HEK293T (cell line): ENCODE data around the gene GLRX3.
A peak's percentile ranks its signal among the peaks of the same experiment; 100 is the strongest.
"Not testable (repeated sequence)": the region's sequence is repeated elsewhere in the genome, so short reads cannot be mapped to it uniquely, and the experiment has no call there.

Experiments used
- CTCF ChIA-PET: fragments of 350-600 bp; formaldehyde crosslinking; extraction: SDS; loops from one replicate; lab custom pipeline; 2021; ENCODE audit warnings: antibody characterized with exemption, inconsistent platforms; lab: Yijun Ruan, JAX
- POLR2A ChIA-PET: fragments of 350-600 bp; formaldehyde crosslinking; extraction: SDS; loops from one replicate; lab custom pipeline; 2020; ENCODE audit warnings: antibody characterized with exemption, inconsistent platforms; lab: Yijun Ruan, JAX
- DNase-seq: peaks from one replicate; pipeline ENCODE4 v3.0.0; 2012; ENCODE audit warnings: mixed read lengths; ENCODE audit errors: extremely low spot score
- ARNT ChIP-seq: fragments of 450-650 bp; IDR thresholded peaks from 2 replicates; pipeline ENCODE4 v1.6.1; 2017; ENCODE audit warnings: mild to moderate bottlenecking
- BHLHE40 ChIP-seq: fragments of 450-650 bp; IDR thresholded peaks from 2 replicates; pipeline ENCODE4 v1.6.1; 2016; ENCODE audit warnings: mild to moderate bottlenecking, moderate library complexity, borderline replicate concordance
- ELF4 ChIP-seq: fragments of 450-650 bp; IDR thresholded peaks from 2 replicates; pipeline ENCODE4 v1.6.1; 2017; ENCODE audit warnings: antibody characterized with exemption
- FOXA1 ChIP-seq: fragments of 450-650 bp; IDR thresholded peaks from 2 replicates; pipeline ENCODE4 v1.6.1; 2016; ENCODE audit warnings: mild to moderate bottlenecking
- FOXK2 ChIP-seq: fragments of 450-650 bp; IDR thresholded peaks from 2 replicates; pipeline ENCODE4 v1.6.1; 2016; ENCODE audit warnings: mild to moderate bottlenecking
- FOXM1 ChIP-seq: fragments of 450-650 bp; IDR thresholded peaks from 2 replicates; pipeline ENCODE4 v1.6.1; 2017; ENCODE audit warnings: mild to moderate bottlenecking, borderline replicate concordance
- HDGF ChIP-seq: fragments of 450-650 bp; IDR thresholded peaks from 2 replicates; pipeline ENCODE4 v1.6.1; 2017; ENCODE audit warnings: antibody characterized with exemption, borderline replicate concordance
- L3MBTL2 ChIP-seq: fragments of 450-650 bp; conservative IDR thresholded peaks from 2 replicates; pipeline ENCODE4 v1.6.1; 2016; ENCODE audit warnings: mild to moderate bottlenecking
- LEF1 ChIP-seq: fragments of 450-650 bp; IDR thresholded peaks from 2 replicates; pipeline ENCODE4 v1.6.1; 2017; ENCODE audit warnings: mild to moderate bottlenecking, borderline replicate concordance
- NFRKB ChIP-seq: fragments of 450-650 bp; IDR thresholded peaks from 2 replicates; pipeline ENCODE4 v1.6.1; 2016; ENCODE audit warnings: mild to moderate bottlenecking, moderate library complexity
- SP1 ChIP-seq: fragments of 450-650 bp; IDR thresholded peaks from 2 replicates; pipeline ENCODE4 v1.6.1; 2017
- SUZ12 ChIP-seq: fragments of 450-650 bp; IDR thresholded peaks from 2 replicates; pipeline ENCODE4 v1.6.1; 2016; ENCODE audit warnings: mild to moderate bottlenecking
- ZNF384 ChIP-seq: fragments of 450-650 bp; IDR thresholded peaks from 2 replicates; pipeline ENCODE4 v1.6.1; 2016
- TF ChIP-seq, protein P1 (sequence below): fragments of 450-650 bp; IDR thresholded peaks from 2 replicates; pipeline ENCODE4 v1.6.1; 2016

Gene GLRX3

DNA sequence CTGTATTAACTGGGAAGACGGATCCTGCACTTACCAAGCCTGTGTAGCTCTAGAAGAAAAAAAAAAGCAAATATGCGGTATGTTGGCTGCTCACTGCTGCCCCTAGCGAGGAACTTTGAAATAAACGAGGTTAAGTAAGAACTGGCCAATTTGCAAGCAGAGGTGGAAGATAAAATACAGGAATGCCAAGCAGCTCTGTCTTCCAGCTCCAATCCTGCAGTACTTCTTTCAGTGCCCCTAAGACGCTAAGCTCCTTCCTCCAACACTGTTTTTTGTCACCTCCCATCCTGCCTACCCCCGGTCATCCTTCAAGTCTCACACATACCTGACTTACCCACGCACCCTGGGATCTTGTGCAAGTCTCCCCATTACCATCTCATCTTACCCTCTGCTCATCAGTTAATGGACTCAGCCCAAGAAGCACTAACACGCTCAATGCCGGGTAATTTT, 26.4 kb upstream of the GLRX3 start:
- no peak for TF ChIP-seq ELF4
- peak; percentile 97 for TF ChIP-seq ZNF384
- 0 out of 2 replicates have a peak, but pooled peaks have one; percentile 33 for TF ChIP-seq HDGF
- peak; percentile 72 for DNase-seq
- ChIA-PET POLR2A (interaction anchor here (0.6 to 4.0 kb wide), 28 partner anchors 8 to 1841 kb away, joined by 3 to 104 read pairs (median 6); partner anchors contain the start of genes GLRX3 and PPP2R2D), CTCF (interaction anchor here (0.6 to 1.6 kb wide), 13 partner anchors 10 to 1079 kb away, joined by 3 to 6 read pairs (median 4); partner anchors contain the start of gene GLRX3)

DNA sequence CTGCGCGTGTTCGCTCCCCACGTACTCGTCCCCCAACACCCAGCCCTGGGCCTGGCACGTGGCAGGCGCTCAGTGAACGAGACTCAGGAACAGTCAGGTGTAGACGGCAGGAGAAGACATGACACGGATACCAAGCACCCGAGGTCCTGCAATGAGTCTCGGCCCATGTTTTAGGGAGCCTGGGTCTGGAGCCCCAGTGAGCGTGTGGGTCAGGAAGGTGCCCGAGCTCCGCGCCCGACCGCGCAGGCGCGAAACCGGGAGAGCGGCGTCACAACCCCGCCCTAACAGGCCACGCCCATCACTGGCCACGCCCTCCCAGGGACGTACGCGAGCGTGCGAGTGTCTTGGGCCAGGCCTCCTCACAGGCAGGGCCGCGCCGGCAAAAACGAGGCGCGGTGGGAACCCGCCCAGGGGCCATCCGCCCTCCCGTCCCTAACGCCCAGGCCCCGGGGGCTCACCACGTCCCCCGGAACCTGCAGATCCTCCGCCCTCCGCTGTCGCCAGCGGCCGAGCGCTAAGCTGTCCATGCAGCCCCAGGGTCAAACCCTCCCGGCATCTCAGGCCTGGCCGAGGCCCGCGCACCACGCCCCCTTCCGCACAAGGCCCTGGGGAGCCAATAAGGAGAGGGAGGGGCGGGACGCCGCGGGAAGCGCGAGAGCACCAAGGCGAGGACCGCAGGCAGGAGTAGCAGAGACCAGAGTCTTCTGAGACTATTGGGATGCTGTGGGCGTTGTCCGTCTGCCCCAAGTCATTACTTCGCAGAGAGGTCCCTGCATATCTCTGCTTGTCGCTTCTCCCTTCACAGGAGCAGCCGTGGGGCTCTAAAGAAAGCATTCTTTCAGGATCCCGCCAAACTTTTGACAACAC, 25.7 kb upstream of the GLRX3 start, which contains the start of gene C10orf143:
Gene C10orf143 (minus strand): TSS at position 585 of the 867 bp plus-strand sequence. CDS start 58 bp downstream, at position 527.
- CTCF ChIA-PET = interaction anchor here (0.7 to 1.6 kb wide), 11 partner anchors 11 to 1080 kb away, joined by 3 to 6 read pairs (median 4); partner anchors contain the start of gene GLRX3
- POLR2A ChIA-PET = interaction anchor here (0.6 to 4.0 kb wide), 35 partner anchors 9 to 1841 kb away, joined by 3 to 104 read pairs (median 5); partner anchors contain the start of genes GLRX3 and PPP2R2D
- peak; percentile 60; the same call in 1 of the 2 replicates for TF ChIP-seq SP1
- peak; percentile 38; the same call in 1 of the 2 replicates for TF ChIP-seq HDGF
- no peak for TF ChIP-seq NFRKB
- TF ChIP-seq SUZ12 = no peak
- peak; percentile 96 for TF ChIP-seq L3MBTL2
- peak; percentile 46; the same call in 1 of the 2 replicates for TF ChIP-seq ELF4
- TF ChIP-seq FOXM1 = 0 out of 2 replicates have a peak, but pooled peaks have one; percentile 14
- no peak for TF ChIP-seq BHLHE40
- TF ChIP-seq LEF1 = no peak
- TF ChIP-seq, protein P1, sequence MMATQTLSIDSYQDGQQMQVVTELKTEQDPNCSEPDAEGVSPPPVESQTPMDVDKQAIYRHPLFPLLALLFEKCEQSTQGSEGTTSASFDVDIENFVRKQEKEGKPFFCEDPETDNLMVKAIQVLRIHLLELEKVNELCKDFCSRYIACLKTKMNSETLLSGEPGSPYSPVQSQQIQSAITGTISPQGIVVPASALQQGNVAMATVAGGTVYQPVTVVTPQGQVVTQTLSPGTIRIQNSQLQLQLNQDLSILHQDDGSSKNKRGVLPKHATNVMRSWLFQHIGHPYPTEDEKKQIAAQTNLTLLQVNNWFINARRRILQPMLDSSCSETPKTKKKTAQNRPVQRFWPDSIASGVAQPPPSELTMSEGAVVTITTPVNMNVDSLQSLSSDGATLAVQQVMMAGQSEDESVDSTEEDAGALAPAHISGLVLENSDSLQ = peak; percentile 86
- no peak for TF ChIP-seq FOXA1
- 0 out of 2 replicates have a peak, but pooled peaks have one; percentile 40 for TF ChIP-seq ARNT
- TF ChIP-seq FOXK2 = no peak
- peak; percentile 97 for DNase-seq

DNA sequence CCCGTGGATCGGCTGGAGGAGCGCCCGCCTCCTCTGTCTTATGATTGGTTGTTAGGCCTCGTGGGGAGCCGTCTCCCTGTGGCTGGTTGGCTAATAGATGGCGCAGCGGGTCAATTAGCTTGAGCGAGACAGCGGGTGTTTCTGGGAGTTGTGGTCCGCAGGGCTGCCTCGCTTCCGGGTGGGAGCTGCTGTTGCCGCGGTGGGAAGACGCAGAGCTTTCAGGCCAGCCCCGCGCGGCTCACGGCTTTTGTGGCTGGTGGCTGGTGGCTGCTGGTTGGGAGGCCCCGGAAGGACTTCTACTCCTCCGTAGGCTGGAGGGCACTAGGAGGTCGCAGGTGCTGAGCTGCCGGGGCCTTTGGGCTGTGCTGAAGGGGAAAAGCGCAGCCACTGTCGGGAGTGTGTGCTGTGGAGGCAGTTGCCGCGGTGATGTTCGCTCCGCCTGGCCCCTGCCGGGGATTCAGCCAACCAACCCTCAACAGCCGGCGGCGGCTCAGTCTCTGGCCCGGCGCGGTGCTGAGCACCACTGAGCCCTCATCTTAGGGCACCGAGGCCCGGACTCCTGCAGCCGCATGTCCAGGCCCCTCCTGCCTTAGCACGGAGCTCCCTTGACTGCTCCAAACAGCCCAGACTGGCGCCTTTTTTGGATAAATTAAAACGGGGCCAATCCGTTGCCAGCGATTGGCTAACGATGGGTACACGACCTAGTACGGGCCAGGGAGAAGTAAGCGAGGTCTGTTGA, 24.9 kb upstream of the GLRX3 start:
- DNase-seq = peak; percentile 94
- no peak for TF ChIP-seq FOXM1
- no peak for TF ChIP-seq HDGF
- TF ChIP-seq ELF4 = peak; percentile 91
- TF ChIP-seq, protein P1 = peak; percentile 97
- TF ChIP-seq LEF1 = no peak
- TF ChIP-seq L3MBTL2 = peak; percentile 70
- POLR2A ChIA-PET = interaction anchor here (0.6 to 4.0 kb wide), 22 partner anchors 10 to 1789 kb away, joined by 3 to 104 read pairs (median 7); partner anchors contain the start of genes GLRX3 and PPP2R2D
- CTCF ChIA-PET = interaction anchor here (1.1 to 1.5 kb wide), 2 partner anchors 17 to 68 kb away, joined by 3 to 4 read pairs; no protein-coding TSS in a partner anchor

DNA sequence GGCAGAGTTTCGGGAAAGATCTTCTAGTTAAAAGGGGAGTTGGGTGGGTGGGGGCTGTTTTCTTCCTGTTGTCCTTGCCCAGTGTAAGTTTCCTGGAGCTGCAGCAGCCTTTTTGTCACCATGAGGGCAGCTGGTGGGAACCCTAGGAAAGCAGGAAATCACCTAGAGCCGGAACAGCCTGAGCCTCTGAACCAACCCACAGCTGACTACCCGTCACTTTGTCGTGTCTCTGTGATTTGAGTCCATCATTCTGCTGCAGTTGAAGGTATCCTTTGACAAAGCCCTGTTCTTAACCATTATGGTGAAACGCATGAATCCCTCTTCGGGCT, 24.4 kb upstream of the GLRX3 start:
- TF ChIP-seq LEF1 = no peak
- no peak for TF ChIP-seq FOXK2
- no peak for TF ChIP-seq NFRKB
- TF ChIP-seq BHLHE40 = no peak
- TF ChIP-seq SP1 = no peak
- TF ChIP-seq ARNT = no peak
- TF ChIP-seq L3MBTL2 = no peak
- TF ChIP-seq ELF4 = no peak
- TF ChIP-seq FOXM1 = no peak
- TF ChIP-seq FOXA1 = no peak
- no peak for DNase-seq
- ChIA-PET CTCF (interaction anchor here (1.1 to 1.5 kb wide), 2 partner anchors 16 to 68 kb away, joined by 3 to 4 read pairs; no protein-coding TSS in a partner anchor), POLR2A (interaction anchor here (1.8 to 4.0 kb wide), 7 partner anchors 16 to 1788 kb away, joined by 4 to 104 read pairs (median 20); partner anchors contain the start of genes GLRX3 and PPP2R2D)

DNA sequence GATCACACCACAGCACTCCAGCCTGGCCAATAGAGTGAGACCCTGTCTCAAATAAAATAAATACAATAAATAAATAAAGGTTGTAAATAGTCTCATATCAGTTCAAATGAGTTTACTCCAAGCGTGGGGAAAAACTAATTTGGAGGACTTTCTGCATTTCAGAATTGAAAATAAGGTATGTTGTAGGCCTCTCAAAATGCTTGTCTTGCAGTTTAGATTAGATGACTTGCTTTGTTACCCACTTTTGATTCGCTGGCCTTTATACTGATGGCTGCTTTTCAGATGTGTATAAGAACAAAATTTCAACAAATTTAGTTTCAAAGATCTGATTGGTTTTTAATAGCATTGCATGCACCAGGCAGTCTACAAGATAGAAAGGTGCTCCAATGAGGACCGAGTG, 23.4 kb upstream of the GLRX3 start:
- DNase-seq = no peak
- TF ChIP-seq FOXM1 (no peak), L3MBTL2 (no peak)
- ChIA-PET CTCF (no interaction called here), POLR2A (interaction anchor here (4.0 kb wide), 1 partner anchor 24 kb away, joined by 104 read pairs; the partner anchor contains the start of gene GLRX3)

DNA sequence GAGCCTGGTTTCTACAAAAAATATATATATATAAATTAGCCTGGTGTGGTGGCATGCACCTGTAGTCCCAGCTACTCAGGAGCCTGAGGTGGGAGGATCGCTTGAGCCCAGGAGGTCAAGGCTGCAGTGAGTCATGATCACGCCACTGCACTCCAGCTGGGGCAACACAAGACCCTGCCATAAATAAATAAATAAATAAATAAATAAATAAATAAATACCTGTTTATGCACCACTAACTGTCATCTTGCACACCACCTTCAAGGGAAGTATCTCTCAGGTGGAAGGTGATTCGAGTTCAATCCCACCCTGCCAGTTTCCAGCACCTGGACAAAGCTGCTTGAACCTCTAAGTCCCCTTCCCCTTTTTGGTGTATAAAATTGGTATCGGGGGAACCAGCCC, 19.2 kb upstream of the GLRX3 start:
- CTCF ChIA-PET, POLR2A ChIA-PET, DNase-seq: not testable (repeated sequence)

DNA sequence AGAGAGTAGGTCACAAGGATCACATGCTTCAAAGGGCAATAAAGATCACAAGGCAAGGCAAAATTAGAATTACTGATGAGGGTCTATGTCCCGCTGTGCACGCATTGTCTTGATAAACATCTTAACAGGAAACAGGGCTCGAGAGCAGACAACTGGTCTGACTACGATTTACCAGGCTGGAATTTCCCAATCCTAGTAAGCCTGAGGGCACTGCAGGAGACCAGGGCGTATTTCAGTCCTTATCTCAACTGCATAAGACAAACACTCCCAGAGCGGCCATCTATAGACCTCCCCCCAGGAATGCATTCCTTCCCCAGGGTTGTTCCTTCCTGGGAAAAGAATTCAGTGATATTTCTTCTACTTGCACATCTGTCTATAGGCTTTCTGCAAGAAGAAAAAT, 18.7 kb upstream of the GLRX3 start:
- DNase-seq, CTCF ChIA-PET, POLR2A ChIA-PET: not testable (repeated sequence)
